GDM1 (cell line): Measurements from ENCODE around the gene GRIK4.

Experiments
- DNase-seq: peaks from one replicate; lab custom pipeline; 2025; lab: John Stamatoyannopoulos, UW

The GRIK4 gene

DNA sequence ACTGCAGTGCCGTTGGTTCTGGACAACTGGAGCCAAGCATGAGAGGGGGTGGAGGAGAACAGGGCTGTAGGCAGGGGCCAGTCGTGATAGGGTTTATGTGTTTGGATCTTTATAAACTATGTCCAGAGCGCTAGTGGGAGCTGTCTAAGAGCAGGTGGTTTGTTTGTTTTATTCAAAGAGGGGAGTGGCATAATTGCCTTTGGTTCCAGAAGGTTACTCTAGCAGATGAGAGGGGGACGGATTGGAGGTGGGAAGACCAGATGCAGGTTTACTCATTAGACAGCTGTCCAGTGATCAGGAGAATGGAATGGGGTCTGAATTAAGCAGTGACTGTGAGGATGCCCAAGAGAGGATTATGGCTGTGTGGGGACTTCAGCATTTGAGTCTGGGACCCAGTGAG is 403.1 kb downstream of the GRIK4 start:
- DNase-seq, result no peak

DNA sequence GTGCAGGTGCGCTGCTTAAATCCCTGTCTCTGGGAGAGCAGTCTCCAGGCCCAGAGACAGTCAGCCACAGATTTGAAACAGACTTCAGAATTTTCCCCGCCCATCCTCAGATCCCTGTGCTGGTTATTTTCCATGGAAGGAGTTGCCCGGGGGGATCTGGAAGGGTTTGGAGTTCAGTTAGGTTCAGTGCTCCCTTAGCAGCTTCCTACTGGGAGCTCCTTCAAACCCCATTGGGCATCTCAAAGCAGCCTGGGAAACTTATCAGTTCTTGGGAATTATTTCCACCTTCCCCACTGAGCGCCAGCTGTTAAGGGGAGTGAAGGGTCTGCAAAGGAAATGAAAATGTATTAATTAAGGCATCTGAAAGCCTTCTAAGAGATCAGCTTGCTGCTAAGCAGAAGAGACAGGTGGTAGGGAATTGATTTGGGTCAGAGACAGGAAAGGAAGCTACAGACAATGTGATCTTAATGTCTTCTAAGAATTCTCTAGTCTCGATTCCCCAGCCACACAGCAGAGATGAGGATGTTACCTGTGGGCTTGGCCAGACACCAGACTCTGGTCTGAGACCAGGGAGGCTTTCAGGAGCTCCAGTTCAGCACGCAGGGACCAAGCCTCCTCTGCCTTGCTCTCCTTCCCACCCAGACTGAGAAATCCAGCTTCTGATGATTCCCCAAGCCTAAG is 406.2 kb downstream of the GRIK4 start:
- DNase-seq, result no peak

DNA sequence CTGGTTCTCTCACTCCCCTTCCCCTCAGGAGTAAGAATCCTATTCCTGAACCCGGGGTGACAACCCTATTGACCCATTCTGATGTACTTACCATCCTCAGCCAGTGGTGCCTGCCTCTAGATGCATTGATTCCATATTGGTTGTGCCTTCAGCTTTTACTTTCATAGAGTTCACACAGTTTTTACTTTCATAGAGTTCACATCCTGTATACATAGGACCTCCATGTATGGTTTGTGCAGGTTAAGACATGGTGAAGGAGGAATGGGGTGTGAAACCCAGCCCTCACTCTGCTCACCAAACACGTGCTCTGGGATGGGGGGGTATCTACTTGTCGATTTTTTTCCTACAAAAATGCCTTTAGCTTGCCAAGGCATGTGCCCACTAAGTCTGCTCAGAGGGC is 406.7 kb downstream of the GRIK4 start:
- no peak for DNase-seq

DNA sequence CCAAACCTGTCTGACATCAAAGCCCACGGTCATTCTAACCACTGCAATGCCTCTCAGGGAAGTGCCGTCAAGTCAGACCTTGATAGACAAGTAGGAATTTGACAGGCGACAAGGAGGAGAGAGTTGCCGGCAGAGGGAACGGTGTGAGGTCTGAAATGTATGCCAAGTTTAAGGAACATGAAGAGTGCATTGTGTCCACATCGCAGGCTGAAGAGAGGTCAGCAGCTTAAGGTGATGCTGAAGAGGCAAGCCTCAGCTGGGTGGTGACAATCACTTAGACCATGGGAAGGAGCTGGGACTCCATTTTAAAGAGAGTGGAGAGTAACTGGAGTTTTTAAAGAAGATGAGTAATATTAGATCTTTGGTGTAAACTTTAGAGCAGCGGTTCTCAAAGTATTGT is 407.5 kb downstream of the GRIK4 start:
- DNase-seq, result no peak

DNA sequence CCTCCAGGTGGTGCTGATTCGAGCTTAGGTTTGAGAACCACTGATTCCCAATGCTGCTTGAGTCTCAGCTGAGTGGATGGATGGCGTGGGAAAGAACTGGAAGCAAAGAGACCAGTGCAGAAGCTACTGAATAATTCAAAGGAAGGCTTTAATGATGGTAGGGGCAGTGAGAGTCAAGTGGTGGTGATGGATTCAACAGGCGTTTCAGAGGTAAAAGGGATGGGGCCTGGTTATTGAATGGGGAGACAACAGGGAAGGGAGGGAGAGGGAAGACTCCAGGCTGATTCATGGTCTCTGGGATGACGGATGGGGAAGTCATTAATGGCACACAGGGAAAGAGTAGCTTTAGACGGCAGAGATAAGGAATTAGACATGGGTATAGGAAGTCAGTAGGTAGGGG is 408.0 kb downstream of the GRIK4 start:
- no peak for DNase-seq

DNA sequence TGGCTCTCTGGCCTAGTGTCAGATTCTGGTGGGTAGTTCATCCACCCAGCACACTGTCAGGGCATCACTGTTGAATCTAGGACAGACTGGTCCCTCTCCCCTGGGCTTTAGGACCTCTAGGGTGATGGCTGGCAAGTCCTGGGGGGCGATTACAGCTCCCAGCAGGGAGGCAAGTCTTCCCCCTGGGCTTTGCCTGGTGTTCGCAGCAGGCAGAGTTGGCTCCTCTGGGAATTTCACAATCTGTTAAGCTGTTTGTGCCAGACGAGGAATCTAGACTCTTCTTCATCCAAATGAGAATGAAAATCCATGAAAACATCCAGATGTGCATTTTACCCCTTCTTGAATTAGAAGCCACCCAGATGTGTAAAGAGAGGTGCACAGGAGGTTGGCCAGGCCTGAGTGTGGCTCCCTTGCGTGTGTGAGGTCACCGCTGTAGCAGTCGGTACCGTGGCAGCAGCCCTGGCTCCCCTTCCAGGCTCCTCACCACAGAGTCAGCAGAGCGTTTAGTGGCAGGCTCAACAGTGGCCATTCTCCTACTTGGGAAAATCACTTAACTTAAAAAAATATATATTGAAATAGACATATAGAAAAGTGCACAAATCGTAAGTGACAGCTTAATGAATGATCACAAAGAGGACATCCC is 412.4 kb downstream of the GRIK4 start:
- DNase-seq, result no peak

DNA sequence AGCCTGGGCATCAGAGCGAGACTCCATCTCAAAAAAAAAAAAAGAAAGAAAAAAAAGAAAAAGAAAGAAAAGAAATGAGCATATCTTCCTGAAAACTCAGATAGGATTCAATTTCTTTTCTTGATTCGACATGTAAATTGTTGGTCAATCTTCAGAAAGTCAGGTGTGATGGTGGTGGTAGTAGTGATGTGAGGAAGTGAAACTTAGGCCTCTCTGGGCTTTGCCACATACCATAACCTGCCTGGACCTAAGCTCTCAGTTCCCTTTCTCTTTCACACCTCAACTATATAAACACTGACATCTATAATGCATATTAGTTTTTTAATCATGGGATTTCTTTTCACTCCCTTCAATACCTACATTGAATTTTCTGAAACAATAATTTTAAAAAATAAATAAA is 414.4 kb downstream of the GRIK4 start:
- no peak for DNase-seq

DNA sequence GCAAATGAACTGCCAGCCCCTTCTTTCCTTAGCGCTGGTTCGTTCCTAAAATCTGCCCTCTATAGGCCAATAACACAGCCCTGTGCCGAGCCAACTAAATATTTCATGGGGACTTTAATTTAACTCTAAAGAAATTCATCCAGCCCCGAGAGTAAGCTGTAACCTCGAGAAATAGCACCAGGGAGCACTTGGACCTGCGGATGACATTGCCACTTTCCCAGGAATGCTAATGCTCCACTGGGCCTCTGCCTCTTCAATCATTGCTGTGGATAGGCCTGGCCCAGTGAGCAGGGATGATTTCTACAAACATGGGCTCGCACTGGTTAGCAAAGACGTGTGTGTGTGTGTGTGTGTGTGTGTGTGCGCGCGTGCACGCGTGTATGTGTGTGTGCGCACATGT is 417.1 kb downstream of the GRIK4 start:
- DNase-seq, result no peak

DNA sequence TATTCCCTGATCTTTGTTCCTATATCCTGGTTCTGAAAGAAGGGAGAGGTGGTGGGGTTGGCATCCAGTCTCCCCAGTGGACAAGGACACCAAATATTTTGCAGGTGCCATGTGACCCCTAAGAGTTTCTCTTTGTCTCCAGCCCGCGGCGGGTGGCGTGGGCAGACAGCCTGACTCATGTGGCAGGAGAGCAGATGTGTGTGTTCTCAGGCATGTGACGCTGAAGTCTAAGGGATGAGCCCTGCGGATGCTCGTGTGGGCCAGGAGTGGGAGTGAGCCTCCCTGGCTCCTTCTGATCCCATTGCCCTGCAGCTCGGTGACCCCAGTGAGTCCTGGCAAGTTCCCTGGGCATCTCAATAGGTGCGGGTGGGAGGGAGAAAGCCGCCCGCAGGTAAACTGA is 417.5 kb downstream of the GRIK4 start:
- DNase-seq, result no peak

DNA sequence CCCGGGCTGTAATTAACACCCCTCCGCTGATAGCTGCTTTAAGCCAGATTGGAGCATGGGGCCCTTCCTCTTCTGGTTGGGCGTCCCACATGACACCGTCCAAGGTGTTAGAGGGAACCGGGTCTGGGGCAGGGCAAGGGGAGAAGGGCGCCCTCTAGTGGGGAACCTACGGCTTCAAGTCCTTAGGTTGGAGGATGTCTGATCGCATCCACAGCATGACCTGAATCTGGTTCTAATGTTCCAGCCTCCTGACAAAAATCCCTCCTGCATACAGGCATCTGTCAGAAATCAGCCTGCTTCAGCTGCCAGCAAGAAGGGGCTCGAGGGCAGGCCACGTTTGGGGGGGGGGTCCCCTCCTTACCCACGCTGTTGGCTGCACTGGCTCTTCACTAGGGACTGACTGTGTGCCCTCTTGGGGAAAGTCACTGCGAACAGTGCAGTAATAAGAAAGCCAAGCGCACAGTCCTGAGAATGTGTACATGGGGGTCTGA is 418.2 kb downstream of the GRIK4 start:
- DNase-seq, result peak; percentile 12

DNA sequence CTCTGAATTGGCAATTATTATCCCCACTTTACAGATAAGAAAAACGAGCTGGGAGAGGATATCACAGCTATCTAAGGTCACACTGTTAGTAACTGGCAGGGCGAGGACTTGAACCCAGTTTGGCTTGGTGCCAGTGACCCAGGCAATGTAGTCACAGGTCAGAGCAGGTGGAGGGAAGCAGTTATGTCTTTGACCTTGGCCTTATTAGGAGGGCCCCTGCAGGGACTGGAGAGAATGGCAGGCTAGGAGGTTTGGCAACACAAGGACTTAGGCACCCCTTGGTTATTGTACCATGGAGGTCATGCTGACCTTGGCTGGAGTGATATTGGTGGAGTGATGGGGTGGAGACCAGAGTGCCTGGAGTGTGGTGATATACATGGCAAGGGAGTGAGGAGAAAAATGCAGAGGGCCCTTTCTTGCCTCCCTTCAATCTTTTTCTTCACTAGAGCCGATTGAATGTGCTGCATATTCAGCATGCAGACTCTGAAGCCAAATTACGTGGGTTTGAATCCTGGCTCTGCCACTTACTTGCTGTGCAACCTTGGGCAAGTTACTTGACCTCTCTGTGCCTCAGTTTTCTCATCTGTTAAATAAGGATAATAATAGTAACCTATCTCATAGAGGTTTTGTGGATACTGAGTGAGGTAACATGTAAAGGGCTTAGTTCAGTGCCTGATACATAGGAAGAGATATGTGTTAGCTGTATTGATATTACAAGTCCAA is 419.7 kb downstream of the GRIK4 start:
- DNase-seq, result no peak

DNA sequence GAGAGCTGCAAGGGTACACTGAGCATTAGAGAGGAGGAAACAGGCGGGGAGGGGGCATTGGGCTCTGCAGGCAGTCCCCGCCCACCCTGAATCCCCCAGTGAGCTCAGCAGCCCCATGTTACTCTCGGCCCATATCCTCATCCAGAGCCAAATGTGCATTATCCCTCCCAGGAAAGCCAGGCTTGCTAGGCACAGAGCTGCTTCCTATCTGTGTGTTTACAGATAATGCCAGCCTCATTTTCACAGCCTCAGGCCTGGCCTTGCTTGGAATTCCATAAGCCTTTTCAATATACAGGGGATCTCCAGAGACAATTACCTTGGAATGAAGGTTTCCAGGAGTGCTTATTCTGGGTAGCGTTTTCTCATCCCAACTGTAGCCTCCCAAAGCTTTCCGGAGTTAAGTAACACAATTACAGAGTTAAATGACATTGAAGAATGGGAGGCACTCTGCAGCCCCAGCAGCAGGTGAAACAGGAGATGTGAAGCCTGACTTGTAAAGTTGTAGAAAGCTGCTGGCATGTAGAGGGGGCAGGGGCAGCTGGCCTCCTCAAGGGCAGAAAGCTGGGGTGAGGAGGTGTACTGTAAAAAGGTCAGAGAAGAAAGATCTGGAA is 420.9 kb downstream of the GRIK4 start:
- no peak for DNase-seq

DNA sequence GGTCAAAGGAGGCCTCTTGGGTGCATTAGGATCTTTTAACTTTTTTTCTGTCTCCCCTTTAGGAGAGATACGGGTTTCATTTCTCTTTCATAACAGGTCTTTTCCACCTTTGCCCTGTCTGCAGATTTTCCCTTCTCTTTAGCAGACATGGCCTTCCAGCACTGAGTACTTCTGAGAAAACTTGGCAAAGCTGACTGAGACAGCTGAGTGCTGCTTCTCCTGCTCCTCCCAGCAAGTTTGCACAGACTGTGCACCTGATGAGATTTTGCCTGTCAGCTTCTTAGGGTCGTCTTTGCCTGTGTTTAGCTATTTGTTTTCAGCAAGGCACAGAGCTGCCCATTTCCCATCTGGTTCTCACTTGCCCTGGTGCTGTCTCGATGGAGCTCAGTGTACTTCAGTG is 424.8 kb downstream of the GRIK4 start:
- no peak for DNase-seq

DNA sequence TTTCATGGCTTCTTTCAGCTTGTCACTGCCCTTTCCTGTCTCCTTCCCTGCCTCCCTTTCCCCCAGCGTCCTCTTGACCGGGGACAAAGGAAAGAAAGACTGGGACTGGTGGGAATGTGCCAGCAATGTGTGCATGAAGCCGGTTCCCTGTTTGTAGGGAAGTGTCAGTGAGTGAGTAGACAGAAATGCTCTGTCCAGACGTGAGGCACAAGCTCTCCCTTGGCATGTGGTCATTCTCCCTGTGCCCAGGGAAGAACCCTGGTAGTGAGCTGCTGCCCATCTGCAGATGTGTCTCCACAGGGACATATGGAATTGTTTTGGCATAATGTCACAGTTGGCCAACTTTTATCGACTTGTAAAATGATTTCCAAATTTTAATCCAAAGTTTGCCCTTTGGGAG is 426.0 kb downstream of the GRIK4 start:
- no peak for DNase-seq

DNA sequence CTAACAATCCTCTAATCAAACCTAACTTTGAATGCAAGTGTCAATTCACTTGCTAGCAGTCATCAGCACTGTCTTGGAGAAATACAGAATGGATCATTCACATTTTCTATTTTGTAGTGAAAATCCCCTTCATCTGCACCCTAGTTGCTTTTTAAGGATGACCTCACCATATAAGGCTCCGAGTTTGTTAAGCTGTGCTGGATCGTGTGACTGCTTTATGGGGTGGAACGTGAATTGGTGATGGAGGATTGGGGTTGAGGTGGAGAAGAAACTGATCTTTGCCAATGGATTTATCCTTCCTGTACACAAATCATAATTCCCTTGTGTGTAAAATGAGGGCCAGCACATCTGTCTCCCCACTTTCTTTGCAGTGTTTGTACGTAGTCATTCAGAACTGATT is 426.7 kb downstream of the GRIK4 start:
- no peak for DNase-seq

DNA sequence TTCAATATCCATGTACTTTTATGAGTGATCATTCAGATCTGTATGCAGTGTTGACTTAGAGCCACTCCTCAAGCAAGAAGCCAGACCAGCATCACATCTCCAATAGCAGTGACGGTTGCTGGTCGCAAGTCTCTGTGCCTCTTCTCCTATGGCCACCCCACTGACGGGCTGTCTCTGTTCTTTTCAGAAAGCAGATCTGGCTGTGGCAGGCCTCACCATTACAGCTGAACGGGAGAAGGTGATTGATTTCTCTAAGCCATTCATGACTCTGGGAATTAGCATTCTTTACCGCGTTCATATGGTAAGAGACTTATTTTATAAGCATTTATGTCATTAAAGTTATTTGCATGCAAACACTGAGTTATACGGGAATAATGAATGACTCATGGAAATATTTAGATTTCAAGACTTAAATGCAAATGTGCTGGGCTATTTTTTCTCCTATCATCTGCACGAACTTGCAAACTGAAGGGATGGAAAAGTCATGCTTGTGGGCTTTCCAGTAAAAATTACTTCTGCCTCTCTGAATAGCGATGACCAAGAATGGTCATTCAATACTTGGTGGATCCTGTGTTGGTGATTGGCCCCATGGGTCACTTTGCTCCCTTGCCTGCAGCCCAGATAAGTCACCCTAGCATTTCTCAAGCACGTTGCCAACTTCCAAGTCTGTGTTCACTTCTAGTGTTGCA is 428.8 kb downstream of the GRIK4 start:
- no peak for DNase-seq

DNA sequence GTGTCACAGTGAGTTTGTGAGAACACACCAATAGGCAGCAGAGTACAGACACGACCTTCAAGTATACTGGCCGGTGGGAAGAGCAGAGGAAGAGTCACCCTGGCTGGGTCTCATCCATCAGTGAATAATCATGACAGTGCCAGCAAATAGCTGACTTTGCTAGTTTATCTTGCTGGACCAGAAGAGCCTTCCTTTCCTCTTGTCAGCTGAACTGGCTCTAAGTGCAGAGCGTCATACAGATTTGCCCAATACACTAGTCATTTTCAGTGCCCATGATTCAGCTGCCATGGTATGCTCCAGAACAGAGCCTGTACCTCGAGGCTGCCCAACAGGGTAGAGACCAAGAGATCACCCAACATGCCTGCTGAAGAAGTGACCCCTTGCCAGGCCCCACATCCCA is 429.5 kb downstream of the GRIK4 start:
- no peak for DNase-seq

DNA sequence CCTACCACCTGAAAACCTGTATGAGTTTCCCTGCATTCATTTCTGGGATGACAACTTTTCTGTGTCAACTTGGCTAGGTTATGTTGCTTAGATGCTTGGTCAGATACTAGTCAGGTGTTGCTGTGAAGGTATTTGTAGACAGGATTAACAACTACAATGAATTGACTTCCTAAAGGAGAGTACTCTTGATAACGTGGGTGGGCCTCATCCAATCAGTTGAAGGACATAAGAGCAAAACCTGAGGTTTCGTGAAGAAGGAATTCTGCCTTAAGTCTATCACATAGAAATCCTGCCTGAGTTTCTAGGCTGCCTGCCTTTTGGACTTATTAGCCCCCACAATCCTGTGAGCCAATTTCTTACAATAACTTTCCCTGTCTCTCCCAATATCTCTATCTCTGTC is 431.2 kb downstream of the GRIK4 start:
- no peak for DNase-seq

DNA sequence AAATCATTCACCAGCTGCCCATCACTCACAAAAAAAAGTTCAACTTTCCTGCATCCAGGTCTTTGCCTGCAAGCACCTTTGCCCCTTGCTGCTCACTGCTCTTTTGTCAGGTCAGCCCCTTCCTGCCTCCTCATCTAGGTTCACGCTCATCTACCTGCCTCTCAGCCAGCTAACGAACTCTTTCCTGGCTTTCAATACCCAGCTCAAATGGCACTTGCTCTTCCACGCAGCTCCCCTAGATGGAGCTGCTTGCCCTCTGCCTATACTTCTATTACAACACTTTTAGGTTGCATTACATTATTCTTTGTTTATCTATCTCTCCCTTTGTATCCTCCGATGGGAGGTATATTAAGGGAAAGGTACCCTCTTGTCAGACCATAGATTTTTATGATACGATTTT is 433.5 kb downstream of the GRIK4 start:
- no peak for DNase-seq

DNA sequence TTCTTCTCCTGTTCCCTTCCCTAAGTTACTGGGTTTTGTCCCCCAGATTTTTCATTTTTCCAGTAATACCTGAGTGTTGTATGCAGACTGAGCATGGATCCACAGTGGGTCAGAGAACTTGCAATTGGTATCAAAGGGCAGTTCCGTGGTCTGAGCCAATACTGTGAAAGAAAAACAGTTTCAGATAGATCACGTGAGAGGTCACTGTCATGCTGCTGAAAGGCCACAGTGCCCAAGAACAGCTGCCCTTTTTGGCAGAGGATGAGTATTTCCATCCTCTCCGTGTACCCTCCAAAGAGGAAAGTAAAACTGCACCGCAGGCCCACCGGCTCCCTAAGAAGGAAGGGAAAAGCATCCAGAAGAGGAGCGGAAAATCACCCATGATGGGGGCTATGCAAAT is 439.3 kb downstream of the GRIK4 start:
- no peak for DNase-seq

DNA sequence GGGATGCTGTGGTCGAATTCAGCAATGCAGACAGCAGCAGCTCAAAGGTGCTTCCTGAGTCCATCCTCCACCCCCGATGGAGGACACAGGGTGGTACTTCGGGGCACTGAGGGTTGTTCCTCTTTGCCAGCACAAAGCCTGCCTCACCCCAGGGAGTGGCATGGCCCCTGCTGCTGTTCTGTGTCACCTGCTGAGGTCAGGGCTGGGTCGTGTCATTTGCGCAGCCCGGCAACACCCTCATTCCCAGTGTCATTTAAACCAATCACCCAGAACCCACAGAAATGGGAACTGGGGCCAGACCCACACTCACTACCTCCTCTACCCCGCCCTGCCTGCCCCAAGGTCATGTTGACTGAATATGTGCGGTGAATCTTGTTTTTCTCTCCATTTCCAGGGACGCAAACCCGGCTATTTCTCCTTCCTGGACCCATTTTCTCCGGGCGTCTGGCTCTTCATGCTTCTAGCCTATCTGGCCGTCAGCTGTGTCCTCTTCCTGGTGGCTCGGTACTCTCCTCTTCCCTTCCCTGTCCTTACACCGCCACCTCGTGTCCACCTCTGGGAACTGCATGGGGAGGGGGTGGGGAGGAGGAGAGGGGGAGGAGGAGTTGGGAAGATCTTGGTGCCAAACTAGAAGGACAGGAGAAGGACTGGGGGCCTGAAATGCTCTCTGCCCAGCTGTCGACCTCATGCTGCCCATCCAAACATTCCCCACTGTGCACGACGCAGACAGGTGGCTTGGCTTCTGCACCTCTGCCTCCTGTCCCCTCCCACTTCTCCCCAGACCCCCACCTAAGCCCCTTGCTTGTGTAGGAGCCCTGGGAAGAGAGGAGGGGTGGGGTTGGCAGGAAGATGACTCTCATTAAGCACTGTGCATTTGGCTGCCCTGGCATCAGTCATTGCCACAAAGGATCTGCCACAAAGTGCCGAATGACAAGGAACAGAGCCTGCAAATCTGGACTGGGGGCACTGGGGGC is 441.2 kb downstream of the GRIK4 start:
- DNase-seq, result peak; percentile 53
